Psoas muscle (tissue), 8 donors: ENCODE measurements around the gene CNPY4. TPM values are rescaled to one million over a fixed set of nuclear protein-coding genes. Genes with fewer than 3 reads are reported as not detected.
A peak's percentile ranks its signal among the peaks of the same experiment; 100 is the strongest.

Source experiments
- ATAC-seq, 4 donors: fragments of 200-7000 bp; cut with Tn5 transposase; one replicate each; pipeline ENCODE4 v1.9.1; 2020; ENCODE audit warnings: moderate library complexity in 3 of 4, mild to moderate bottlenecking in 2 of 4
- DNase-seq, 2 donors: peaks; one replicate each; pipeline ENCODE4 v3.0.0-alpha.2; 2020
- H3K27ac ChIP-seq: fragments of 200-600 bp; one replicate; pipeline ENCODE4 v1.8.0; 2022
- H3K27me3 ChIP-seq, 3 donors: fragments of 200-600 bp in 1 of 3; one replicate each; pipeline versions ENCODE4 v1.6.1 to v1.8.0; 2013 to 2022; ENCODE audit warnings: low read length in 2 of 3, mild to moderate bottlenecking in 2 of 3, moderate library complexity in 1 of 3; ENCODE audit not compliant: insufficient read depth in 3 of 3
- H3K36me3 ChIP-seq, 2 donors: fragments of 200-600 bp in 1 of 2; one replicate each; pipeline versions ENCODE4 v1.6.1 to v1.8.0; 2013 to 2022; ENCODE audit warnings: low read depth in 1 of 2, mild to moderate bottlenecking in 1 of 2, moderate library complexity in 1 of 2; ENCODE audit not compliant: insufficient read depth in 1 of 2
- H3K4me1 ChIP-seq: fragments of 200-600 bp; one replicate; pipeline ENCODE4 v1.8.0; 2022
- H3K4me3 ChIP-seq: fragments of 200-600 bp; one replicate; pipeline ENCODE4 v1.8.0; 2022; ENCODE audit warnings: mild to moderate bottlenecking
- H3K9me3 ChIP-seq: fragments of 200-600 bp; one replicate; pipeline ENCODE4 v1.8.0; 2022
- WGBS, 3 donors: extraction: QIAGEN DNeasy Blood & Tissue Kit; methylation state at CpG; one replicate each; pipeline versions ENCODE4 v1.1.6 to v1.1.7; 2013; 5-methylcytosine and 5-hydroxymethylcytosine counted together
- intact Hi-C, 2 donors: fragments of 100-400 bp; cut with DNase I; formaldehyde crosslinking; loops; one replicate each; pipeline versions ENCODE4 v1.11.0 to v1.14.2; 2022
- polyA plus RNA-seq, 3 donors: library from polyadenylated mRNA; stranded (reverse); fragments of 200-250 nt; gene quantifications; one replicate each; pipeline ENCODE4 v1.2.3, GENCODE V29; 2013
- total RNA-seq, 4 donors: library from RNA; stranded (reverse); fragmentation: NEBNext Ultra II Directional in 2 of 4; extraction: Animal tissue kit (Norgen Biotek cat#: 25700) in 2 of 4; gene quantifications; one replicate each; pipeline versions ENCODE4 v1.2.1 to v1.2.4, GENCODE V29; 2021 to 2023
- TF ChIP-seq, protein P1 (sequence below): fragments of 200-600 bp; IDR thresholded peaks from one replicate; pipeline ENCODE4 v1.8.0; 2022; ENCODE audit warnings: antibody characterized with exemption
- donor health status: healthy with polysubstance abuse.
- donor health status: DM: no; HTN: no; CAD: no; lungs with moderate emphysema.
- donor health status: Bipolar disorder and iron deficiency.
- donor health status: healthy.
- donor health status: DM: yes; HTN: yes; CAD: no.
- donor health status: DM: no; HTN: no; CAD: no.
- donor health status: DM: no; HTN: no; CAD: no.
- donor health status: DM: yes; HTN: yes; CAD: no.

CNPY4 gene
- total and polyA plus RNA-seq, 7 donors: 2.2 to 7.0 (median 2.9) TPM

DNA sequence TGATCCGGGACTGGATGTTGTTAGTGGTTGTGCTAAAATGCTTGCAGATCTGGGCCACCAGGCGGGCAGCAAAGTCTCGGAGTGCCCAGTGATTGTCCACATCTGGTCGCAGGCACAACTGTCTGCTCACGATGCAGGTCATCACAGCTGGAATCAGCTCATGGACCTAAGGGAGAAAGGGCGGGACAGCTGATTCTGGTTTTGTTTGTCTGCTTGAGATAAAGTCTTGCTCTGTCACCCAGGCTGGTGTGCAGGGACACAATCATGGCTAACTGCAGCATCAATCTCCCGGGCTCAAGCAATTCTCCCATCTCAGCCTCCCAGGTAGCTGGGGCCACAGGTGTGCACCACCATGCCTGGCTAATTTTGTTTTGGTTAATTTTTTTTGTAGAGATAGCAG, 8.3 kb upstream of the CNPY4 start:
- Histone ChIP-seq H3K27ac (no peak overlapping the region), H3K4me3 (no peak overlapping the region), H3K36me3 (peaks cover 0 to 78% of the 10 kb centered on the region in 2 donors), H3K27me3 (no peaks in the 10 kb centered on the region), H3K9me3 (no peaks in the 10 kb centered on the region), H3K4me1 (no peaks in the 10 kb centered on the region)
- DNase-seq (no peak), ATAC-seq (no peak)
- TF ChIP-seq, protein P1, sequence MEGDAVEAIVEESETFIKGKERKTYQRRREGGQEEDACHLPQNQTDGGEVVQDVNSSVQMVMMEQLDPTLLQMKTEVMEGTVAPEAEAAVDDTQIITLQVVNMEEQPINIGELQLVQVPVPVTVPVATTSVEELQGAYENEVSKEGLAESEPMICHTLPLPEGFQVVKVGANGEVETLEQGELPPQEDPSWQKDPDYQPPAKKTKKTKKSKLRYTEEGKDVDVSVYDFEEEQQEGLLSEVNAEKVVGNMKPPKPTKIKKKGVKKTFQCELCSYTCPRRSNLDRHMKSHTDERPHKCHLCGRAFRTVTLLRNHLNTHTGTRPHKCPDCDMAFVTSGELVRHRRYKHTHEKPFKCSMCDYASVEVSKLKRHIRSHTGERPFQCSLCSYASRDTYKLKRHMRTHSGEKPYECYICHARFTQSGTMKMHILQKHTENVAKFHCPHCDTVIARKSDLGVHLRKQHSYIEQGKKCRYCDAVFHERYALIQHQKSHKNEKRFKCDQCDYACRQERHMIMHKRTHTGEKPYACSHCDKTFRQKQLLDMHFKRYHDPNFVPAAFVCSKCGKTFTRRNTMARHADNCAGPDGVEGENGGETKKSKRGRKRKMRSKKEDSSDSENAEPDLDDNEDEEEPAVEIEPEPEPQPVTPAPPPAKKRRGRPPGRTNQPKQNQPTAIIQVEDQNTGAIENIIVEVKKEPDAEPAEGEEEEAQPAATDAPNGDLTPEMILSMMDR: no peak
- intact Hi-C loops: no loop called here
- 86 to 91% (median 91%) methylated on average over 7 of the region's 7 CpGs for WGBS, 3 donors

DNA sequence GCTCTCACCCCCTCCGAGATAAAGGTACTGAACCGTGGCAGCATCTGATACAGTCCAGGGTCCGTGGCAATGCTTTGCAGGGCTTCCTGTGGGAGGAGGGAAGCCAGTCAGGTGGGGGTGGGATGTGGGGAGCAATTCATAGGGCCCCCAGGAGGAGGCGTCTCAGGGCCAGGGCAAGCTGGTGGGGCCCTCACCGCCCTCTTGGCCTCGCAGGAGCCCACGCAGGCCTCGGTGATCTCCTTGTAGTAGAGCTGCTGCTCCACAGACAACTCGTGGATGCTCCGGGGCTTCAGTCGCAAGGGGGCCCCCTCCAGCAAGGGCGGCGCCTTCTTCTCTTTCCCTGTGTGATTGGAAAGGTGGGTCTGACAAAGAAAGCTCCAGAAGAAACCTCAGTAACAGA, 7.5 kb upstream of the CNPY4 start:
- Histone ChIP-seq H3K4me3 (no peak overlapping the region), H3K27me3 (no peaks in the 10 kb centered on the region), H3K4me1 (no peaks in the 10 kb centered on the region), H3K9me3 (no peaks in the 10 kb centered on the region), H3K36me3 (peaks cover 0 to 74% of the 10 kb centered on the region in 2 donors), H3K27ac (no peak overlapping the region)
- ATAC-seq: no peak
- TF ChIP-seq, protein P1: no peak
- 89 to 93% (median 89%) methylated on average over 13 of the region's 13 CpGs for WGBS, 3 donors
- DNase-seq: no peak
- intact Hi-C loops: no loop called here

DNA sequence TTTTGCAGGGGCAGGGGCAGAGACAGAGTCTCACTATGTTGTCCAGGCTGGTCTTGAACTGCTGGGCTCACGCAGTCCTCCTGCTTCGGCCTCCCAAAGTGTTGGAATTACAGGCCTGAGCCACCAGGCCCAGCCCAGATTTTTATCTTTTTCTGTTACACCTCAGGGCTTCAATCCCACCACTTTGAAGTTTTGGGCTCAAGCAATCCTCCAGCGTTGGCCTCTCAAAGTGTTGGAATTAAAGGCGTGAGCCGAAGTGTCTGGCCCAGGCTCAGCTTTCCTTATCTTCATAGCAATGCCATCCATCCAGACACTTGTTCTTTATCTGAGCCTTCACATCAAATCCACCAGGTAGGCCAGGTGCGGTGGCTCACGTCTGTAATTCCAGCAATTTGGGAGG, 4.4 kb upstream of the CNPY4 start:
- no peak for DNase-seq

DNA sequence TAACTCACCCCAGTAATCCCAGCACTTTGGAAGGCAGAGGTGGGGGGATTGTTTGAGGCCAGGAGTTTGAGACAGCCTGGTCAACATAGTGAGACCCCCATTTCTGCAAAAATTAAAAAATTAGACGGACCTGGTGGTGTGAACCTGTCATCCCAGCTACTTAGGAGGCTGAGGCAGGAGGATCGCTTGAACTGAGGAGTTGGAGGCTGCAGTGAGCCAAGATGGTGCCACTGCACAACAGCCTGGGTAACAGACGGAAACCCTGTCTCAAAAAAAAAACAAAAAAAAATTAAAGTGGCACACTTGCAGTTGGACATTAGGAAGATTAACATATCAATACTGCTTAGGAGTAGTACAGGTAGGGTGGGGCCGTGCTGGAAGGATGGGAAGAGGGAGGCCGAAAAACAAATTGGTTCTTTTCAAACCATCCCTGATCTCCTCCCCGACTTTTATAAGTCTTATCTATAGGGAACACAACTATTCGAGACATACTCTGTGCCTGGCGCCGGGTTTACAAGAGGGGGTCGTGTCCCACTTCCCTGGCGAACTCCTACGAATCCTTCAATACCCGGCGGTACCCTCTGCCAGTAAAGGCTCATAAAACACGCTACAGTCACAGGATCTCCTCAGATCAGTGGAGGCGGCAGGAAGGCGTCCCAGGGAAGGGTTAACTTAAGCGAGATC, 904 bp upstream of the CNPY4 start:
- Histone ChIP-seq H3K4me1 (peaks cover 16% of the 10 kb centered on the region), H3K27me3 (no peaks in the 10 kb centered on the region), H3K9me3 (no peaks in the 10 kb centered on the region), H3K27ac (peak overlapping the region; percentile 91), H3K36me3 (peaks cover 0 to 13% of the 10 kb centered on the region in 2 donors), H3K4me3 (peak overlapping the region; percentile 84)
- no peak for DNase-seq
- WGBS, 3 donors: 19 to 25% (median 20%) methylated on average over 18 of the region's 18 CpGs
- intact Hi-C loops: loop anchor here in 1 of 2 donors (1.0 kb wide), 1 partner anchor 17 kb away; the partner anchor contains the start of genes AP4M1 and MCM7
- TF ChIP-seq, protein P1: no peak
- ATAC-seq: no peak

More for the DNA sequence above, 4.4 kb upstream of the CNPY4 start:
- TF ChIP-seq, protein P1: no peak
- no peak for ATAC-seq
- peaks cover 0 to 43% of the 10 kb centered on the region in 2 donors for H3K36me3 ChIP-seq
- H3K4me1 ChIP-seq: peaks cover 7% of the 10 kb centered on the region
- H3K4me3 ChIP-seq: no peak overlapping the region
- no peaks in the 10 kb centered on the region for H3K27me3 ChIP-seq
- WGBS, 3 donors: 92 to 96% (median 96%) methylated on average over 7 of the region's 7 CpGs
- intact Hi-C loops: no loop called here
- no peaks in the 10 kb centered on the region for H3K9me3 ChIP-seq
- H3K27ac ChIP-seq: no peak overlapping the region
